Measurements from ENCODE around the gene MIPOL1. TPM values are rescaled to one million over a fixed set of nuclear protein-coding genes. Genes with fewer than 3 reads are reported as not detected.

The MIPOL1 gene
- total and polyA plus RNA-seq, 2 of the 13 experiments (the other 11 are each of a cell fraction or from before 2014, with no cell fraction given), result 8.6 to 34.2 TPM

GRCh38 chr14:37329189-37330001 lies 131.7 kb downstream of the MIPOL1 start (continued):
- no peak for TF ChIP-seq ZNF646 (CRISPR knock-in tag; IDR thresholded peaks at IDR 0.05)
- peak; percentile 28; the same call in 1 of the 2 replicates for TF ChIP-seq ZNF879 (CRISPR knock-in tag; IDR thresholded peaks at IDR 0.05)
- peak; percentile 96 for TF ChIP-seq HNF1A (IDR thresholded peaks at IDR 0.05; ENCODE audit: low read depth)
- TF ChIP-seq HNF1A (CRISPR knock-in tag; IDR thresholded peaks at IDR 0.05; ENCODE audit: borderline replicate concordance), result peak; percentile 95; the same call in 1 of the 2 replicates
- TF ChIP-seq ZNF18 (CRISPR knock-in tag; IDR thresholded peaks at IDR 0.05; ENCODE audit: insufficient replicate concordance), result no peak
- TF ChIP-seq ISL2 (CRISPR knock-in tag; IDR thresholded peaks at IDR 0.05), result peak; percentile 89
- no peak for TF ChIP-seq NBN (conservative IDR thresholded peaks at IDR 0.05)
- peak; percentile 18; the same call in 1 of the 2 replicates for TF ChIP-seq ZNF280D (CRISPR knock-in tag; IDR thresholded peaks at IDR 0.05)
- no peak for TF ChIP-seq PLRG1 (conservative IDR thresholded peaks at IDR 0.05)
- TF ChIP-seq GFI1 (CRISPR knock-in tag; IDR thresholded peaks at IDR 0.05; ENCODE audit: borderline replicate concordance), result peak; percentile 75
- no peak for TF ChIP-seq MBNL3 (CRISPR knock-in tag; conservative IDR thresholded peaks at IDR 0.05)
- peak; percentile 75; the same call in 1 of the 2 replicates for TF ChIP-seq EHMT2 (IDR thresholded peaks at IDR 0.05; ENCODE audit: borderline replicate concordance, low read depth, low read length)
